ENCODE results near the gene IL23A.
A peak's percentile ranks its signal among the peaks of the same experiment; 100 is the strongest.

Gene IL23A

GRCh38 chr12:56348776-56349175 is 10.1 kb downstream of the IL23A start:
- no peak for TF ChIP-seq ZNF274 (IDR thresholded peaks at IDR 0.05; ENCODE audit: low read depth, low read length)
- TF ChIP-seq YY1 (IDR thresholded peaks at IDR 0.05; ENCODE audit: insufficient read depth, insufficient read length), result no peak
- TF ChIP-seq SUZ12 (IDR thresholded peaks at IDR 0.05; ENCODE audit: extremely low read depth, insufficient read depth, insufficient read length), result no peak
- no peaks in the 10 kb centered on the region for H3K27me3 ChIP-seq (ENCODE audit: insufficient read depth, insufficient read length)
- no peak overlapping the region for H3K9ac ChIP-seq (ENCODE audit: insufficient read length, low read depth)
- H3K4me3 ChIP-seq (ENCODE audit: insufficient read length, low read depth), result no peak overlapping the region
- no peaks in the 10 kb centered on the region for H3K4me1 ChIP-seq (ENCODE audit: insufficient read depth, insufficient read length)
- no peaks in the 10 kb centered on the region for H3K9me3 ChIP-seq (ENCODE audit: insufficient read depth, low read length)
- DNase-seq (ENCODE audit: low read depth, low spot score), result no peak
- H3K36me3 ChIP-seq (ENCODE audit: insufficient read depth, insufficient read length, low read length), result peaks cover 69% of the 10 kb centered on the region

GRCh38 chr12:56350662-56351061 is 12.0 kb downstream of the IL23A start:
- no peaks in the 10 kb centered on the region for H3K27me3 ChIP-seq (ENCODE audit: insufficient read depth, insufficient read length)
- H3K4me1 ChIP-seq (ENCODE audit: insufficient read depth, insufficient read length), result no peaks in the 10 kb centered on the region
- no peak for TF ChIP-seq YY1 (IDR thresholded peaks at IDR 0.05; ENCODE audit: insufficient read depth, insufficient read length)
- no peak for TF ChIP-seq SUZ12 (IDR thresholded peaks at IDR 0.05; ENCODE audit: extremely low read depth, insufficient read depth, insufficient read length)
- no peak for TF ChIP-seq ZNF274 (IDR thresholded peaks at IDR 0.05; ENCODE audit: low read depth, low read length)
- no peak for DNase-seq (ENCODE audit: low read depth, low spot score)
- H3K4me3 ChIP-seq (ENCODE audit: insufficient read length, low read depth), result no peak overlapping the region
- no peaks in the 10 kb centered on the region for H3K9me3 ChIP-seq (ENCODE audit: insufficient read depth, low read length)
- peaks cover 77% of the 10 kb centered on the region for H3K36me3 ChIP-seq (ENCODE audit: insufficient read depth, insufficient read length, low read length)
- no peak overlapping the region for H3K9ac ChIP-seq (ENCODE audit: insufficient read length, low read depth)

- no peak overlapping the region for H3K4me3 ChIP-seq (ENCODE audit: insufficient read length, low read depth)
- H3K9ac ChIP-seq (ENCODE audit: insufficient read length, low read depth), result no peak overlapping the region
- no peaks in the 10 kb centered on the region for H3K4me1 ChIP-seq (ENCODE audit: insufficient read depth, insufficient read length)
- no peaks in the 10 kb centered on the region for H3K9me3 ChIP-seq (ENCODE audit: insufficient read depth, low read length)
- H3K36me3 ChIP-seq (ENCODE audit: insufficient read depth, insufficient read length, low read length), result peaks cover 77% of the 10 kb centered on the region
- H3K27me3 ChIP-seq (ENCODE audit: insufficient read depth, insufficient read length), result no peaks in the 10 kb centered on the region
- no peak for DNase-seq (ENCODE audit: low read depth, low spot score)
- TF ChIP-seq ZNF274 (IDR thresholded peaks at IDR 0.05; ENCODE audit: low read depth, low read length) (no peak), YY1 (IDR thresholded peaks at IDR 0.05; ENCODE audit: insufficient read depth, insufficient read length) (no peak), SUZ12 (IDR thresholded peaks at IDR 0.05; ENCODE audit: extremely low read depth, insufficient read depth, insufficient read length) (no peak)
Observed at GRCh38 chr12:56351325-56351724, 12.6 kb downstream of the IL23A start.

- TF ChIP-seq SUZ12 (IDR thresholded peaks at IDR 0.05; ENCODE audit: extremely low read depth, insufficient read depth, insufficient read length) (no peak), YY1 (IDR thresholded peaks at IDR 0.05; ENCODE audit: insufficient read depth, insufficient read length) (no peak), ZNF274 (IDR thresholded peaks at IDR 0.05; ENCODE audit: low read depth, low read length) (no peak)
- Histone ChIP-seq H3K27me3 (ENCODE audit: insufficient read depth, insufficient read length) (peaks cover 5% of the 10 kb centered on the region), H3K4me1 (ENCODE audit: insufficient read depth, insufficient read length) (peaks cover 2% of the 10 kb centered on the region), H3K9me3 (ENCODE audit: insufficient read depth, low read length) (no peaks in the 10 kb centered on the region), H3K36me3 (ENCODE audit: insufficient read depth, insufficient read length, low read length) (peaks cover 28% of the 10 kb centered on the region), H3K4me3 (ENCODE audit: insufficient read length, low read depth) (peak overlapping the region; percentile 87), H3K9ac (ENCODE audit: insufficient read length, low read depth) (peak overlapping the region; percentile 93)
- no peak for DNase-seq (ENCODE audit: low read depth, low spot score)
Observed at GRCh38 chr12:56358836-56359532, 20.3 kb downstream of the IL23A start.

GRCh38 chr12:56359851-56360767 is 21.4 kb downstream of the IL23A start, which contains the start of gene STAT2:
Gene STAT2, minus strand, starts transcription at chr12:56360107. Its CDS starts 3,536 bp downstream, at chr12:56356571.
- TF ChIP-seq SUZ12 (IDR thresholded peaks at IDR 0.05; ENCODE audit: extremely low read depth, insufficient read depth, insufficient read length), result no peak
- peak; percentile 13 for TF ChIP-seq YY1 (IDR thresholded peaks at IDR 0.05; ENCODE audit: insufficient read depth, insufficient read length)
- peaks cover 2% of the 10 kb centered on the region for H3K4me1 ChIP-seq (ENCODE audit: insufficient read depth, insufficient read length)

GRCh38 chr12:56361487-56362129 is 22.9 kb downstream of the IL23A start:
- DNase-seq (ENCODE audit: low read depth, low spot score), result no peak
- peaks cover 2% of the 10 kb centered on the region for H3K4me1 ChIP-seq (ENCODE audit: insufficient read depth, insufficient read length)
- no peak overlapping the region for H3K4me3 ChIP-seq (ENCODE audit: insufficient read length, low read depth)

More at GRCh38 chr12:56359851-56360767, 21.4 kb downstream of the IL23A start, which contains the start of gene STAT2:
- Histone ChIP-seq H3K36me3 (ENCODE audit: insufficient read depth, insufficient read length, low read length) (peaks cover 16% of the 10 kb centered on the region), H3K9ac (ENCODE audit: insufficient read length, low read depth) (peak within 1 kb of the TSS; percentile 93), H3K4me3 (ENCODE audit: insufficient read length, low read depth) (peak within 1 kb of the TSS; percentile 87), H3K9me3 (ENCODE audit: insufficient read depth, low read length) (no peaks in the 10 kb centered on the region), H3K27me3 (ENCODE audit: insufficient read depth, insufficient read length) (peaks cover 5% of the 10 kb centered on the region)
- peak; percentile 99 for DNase-seq (ENCODE audit: low read depth, low spot score)

More at GRCh38 chr12:56361487-56362129, 22.9 kb downstream of the IL23A start:
- TF ChIP-seq ZNF274 (IDR thresholded peaks at IDR 0.05; ENCODE audit: low read depth, low read length), result no peak
- TF ChIP-seq SUZ12 (IDR thresholded peaks at IDR 0.05; ENCODE audit: extremely low read depth, insufficient read depth, insufficient read length), result no peak
- TF ChIP-seq YY1 (IDR thresholded peaks at IDR 0.05; ENCODE audit: insufficient read depth, insufficient read length), result no peak
- no peaks in the 10 kb centered on the region for H3K9me3 ChIP-seq (ENCODE audit: insufficient read depth, low read length)
- peak overlapping the region; percentile 79 for H3K9ac ChIP-seq (ENCODE audit: insufficient read length, low read depth)
- H3K27me3 ChIP-seq (ENCODE audit: insufficient read depth, insufficient read length), result peaks cover 5% of the 10 kb centered on the region
- H3K36me3 ChIP-seq (ENCODE audit: insufficient read depth, insufficient read length, low read length), result peaks cover 1% of the 10 kb centered on the region
